GM12878 (cell line): ENCODE data around the gene ADAMTS17.

Experiments
- CTCF ChIP-seq, 3 experiments: IDR thresholded peaks in 2 of 3; conservative IDR thresholded peaks in 1 of 3; 2 replicates each; pipeline ENCODE4 v1.5.1; 2011; ENCODE audit warnings: low read depth in 3 of 3, low read length in 3 of 3, mild to moderate bottlenecking in 3 of 3, control low read depth in 2 of 3, moderate library complexity in 2 of 3, inconsistent platforms in 1 of 3, mixed read lengths in 1 of 3; ENCODE audit not compliant: control insufficient read depth in 2 of 3, insufficient read depth in 1 of 3; ENCODE audit errors: extremely low read depth in 1 of 3
- EED ChIP-seq: sonication (generic); IDR thresholded peaks from 2 replicates; pipeline ENCODE4 v1.6.1; 2016; ENCODE audit warnings: antibody characterized with exemption, low read depth
- PAX5 ChIP-seq: IDR thresholded peaks from 2 replicates; pipeline ENCODE4 v1.6.1; 2011; ENCODE audit warnings: low read depth, low read length, borderline replicate concordance
- POLR2A ChIP-seq: IDR thresholded peaks from 2 replicates; pipeline ENCODE4 v1.6.1; 2011; ENCODE audit warnings: low read depth, mild to moderate bottlenecking, low read length
- TAF1 ChIP-seq: IDR thresholded peaks from 2 replicates; pipeline ENCODE4 v1.6.1; 2011; ENCODE audit warnings: mild to moderate bottlenecking, low read depth, low read length, borderline replicate concordance
- USF2 ChIP-seq: IDR thresholded peaks from 2 replicates; pipeline ENCODE4 v1.6.1; 2011; ENCODE audit warnings: low read depth, low read length, improper control_type of control experiment, borderline replicate concordance
- YY1 ChIP-seq: IDR thresholded peaks from 2 replicates; pipeline ENCODE4 v1.6.1; 2011; ENCODE audit warnings: low read depth, mild to moderate bottlenecking, low read length
- ZNF24 ChIP-seq: fragments of 450-650 bp; IDR thresholded peaks from 2 replicates; pipeline ENCODE4 v1.6.1; 2017; ENCODE audit warnings: antibody characterized with exemption, mild to moderate bottlenecking

GRCh38 chr15:100242989-100243388, 98.8 kb downstream of the ADAMTS17 start:
- TF ChIP-seq CTCF (IDR thresholded peaks at IDR 0.05 in 2 of 3, conservative IDR thresholded peaks at IDR 0.05 in 1 of 3; ENCODE audit: control insufficient read depth in 2 of 3, extremely low read depth in 1 of 3, insufficient read depth in 1 of 3, low read depth in 3 of 3, low read length in 3 of 3) (no peak), EED (no peak), TAF1 (no peak), USF2 (no peak), YY1 (no peak), PAX5 (no peak), POLR2A (no peak), ZNF24 (no peak)
